ENCODE measurements around the gene POU2F2.

Gene POU2F2

GRCh38 chr19:42158926-42159325 is 26.7 kb upstream of the POU2F2 start:
- in situ Hi-C loops (cut with HindIII; ENCODE audit: low pct_ligation_motif_present, low pct_unique_long_range_greater_than_20kb, low sequenced_read_pairs): no loop called here
- no peak for DNase-seq

- DNase-seq: no peak
- in situ Hi-C loops (cut with HindIII; ENCODE audit: low pct_ligation_motif_present, low pct_unique_long_range_greater_than_20kb, low sequenced_read_pairs): no loop called here
Measured at GRCh38 chr19:42156571-42156970, 24.3 kb upstream of the POU2F2 start.

GRCh38 chr19:42155796-42156195 is 23.6 kb upstream of the POU2F2 start:
- in situ Hi-C loops (cut with HindIII; ENCODE audit: low pct_ligation_motif_present, low pct_unique_long_range_greater_than_20kb, low sequenced_read_pairs): no loop called here
- DNase-seq: no peak

GRCh38 chr19:42154471-42155323 is 22.5 kb upstream of the POU2F2 start:
- DNase-seq: no peak
- in situ Hi-C loops (cut with HindIII; ENCODE audit: low pct_ligation_motif_present, low pct_unique_long_range_greater_than_20kb, low sequenced_read_pairs): no loop called here

GRCh38 chr19:42153672-42154433 is 21.6 kb upstream of the POU2F2 start:
- DNase-seq: no peak

GRCh38 chr19:42152910-42153671 is 20.8 kb upstream of the POU2F2 start:
- in situ Hi-C loops (cut with HindIII; ENCODE audit: low pct_ligation_motif_present, low pct_unique_long_range_greater_than_20kb, low sequenced_read_pairs): no loop called here
- DNase-seq: no peak

More at GRCh38 chr19:42153672-42154433, 21.6 kb upstream of the POU2F2 start:
- in situ Hi-C loops (cut with HindIII; ENCODE audit: low pct_ligation_motif_present, low pct_unique_long_range_greater_than_20kb, low sequenced_read_pairs): no loop called here

GRCh38 chr19:42151782-42152684 is 19.8 kb upstream of the POU2F2 start:
- no peak for DNase-seq
- in situ Hi-C loops (cut with HindIII; ENCODE audit: low pct_ligation_motif_present, low pct_unique_long_range_greater_than_20kb, low sequenced_read_pairs): no loop called here

- in situ Hi-C loops (cut with HindIII; ENCODE audit: low pct_ligation_motif_present, low pct_unique_long_range_greater_than_20kb, low sequenced_read_pairs): no loop called here
- no peak for DNase-seq
Measured at GRCh38 chr19:42150911-42151361, 18.7 kb upstream of the POU2F2 start.

GRCh38 chr19:42150364-42150763 is 18.1 kb upstream of the POU2F2 start:
- in situ Hi-C loops (cut with HindIII; ENCODE audit: low pct_ligation_motif_present, low pct_unique_long_range_greater_than_20kb, low sequenced_read_pairs): no loop called here
- no peak for DNase-seq

- in situ Hi-C loops (cut with HindIII; ENCODE audit: low pct_ligation_motif_present, low pct_unique_long_range_greater_than_20kb, low sequenced_read_pairs): no loop called here
- DNase-seq: no peak
Measured at GRCh38 chr19:42149447-42150202, 17.4 kb upstream of the POU2F2 start.

- in situ Hi-C loops (cut with HindIII; ENCODE audit: low pct_ligation_motif_present, low pct_unique_long_range_greater_than_20kb, low sequenced_read_pairs): no loop called here
- no peak for DNase-seq
Measured at GRCh38 chr19:42148266-42148665, 16.0 kb upstream of the POU2F2 start.

GRCh38 chr19:42143341-42144234 is 11.3 kb upstream of the POU2F2 start:
- in situ Hi-C loops (cut with HindIII; ENCODE audit: low pct_ligation_motif_present, low pct_unique_long_range_greater_than_20kb, low sequenced_read_pairs): no loop called here
- peak; percentile 51 for DNase-seq

- peak; percentile 64 for DNase-seq
- in situ Hi-C loops (cut with HindIII; ENCODE audit: low pct_ligation_motif_present, low pct_unique_long_range_greater_than_20kb, low sequenced_read_pairs): no loop called here
Measured at GRCh38 chr19:42140125-42140754, 8.0 kb upstream of the POU2F2 start.

- DNase-seq: no peak
- in situ Hi-C loops (cut with HindIII; ENCODE audit: low pct_ligation_motif_present, low pct_unique_long_range_greater_than_20kb, low sequenced_read_pairs): no loop called here
Measured at GRCh38 chr19:42134535-42135070, 2.4 kb upstream of the POU2F2 start.

- DNase-seq: peak; percentile 51
- in situ Hi-C loops (cut with HindIII; ENCODE audit: low pct_ligation_motif_present, low pct_unique_long_range_greater_than_20kb, low sequenced_read_pairs): no loop called here
Measured at GRCh38 chr19:42132851-42133528, 744 bp upstream of the POU2F2 start.
